Umbilical cord (tissue), 2 donors: ENCODE data around the gene SLC26A4. TPM values are rescaled to one million over a fixed set of nuclear protein-coding genes. Genes with fewer than 3 reads are reported as not detected.
A peak's percentile ranks its signal among the peaks of the same experiment; 100 is the strongest.

Experiments used
- DNase-seq: peaks from one replicate; pipeline ENCODE4 v3.0.0-alpha.2; 2015; ENCODE audit warnings: low spot score
- total RNA-seq: library from RNA; depleted of rRNA; stranded (reverse); fragments of >200 nt; gene quantifications from one replicate; pipeline ENCODE4 v1.2.3, GENCODE V29; 2014; ENCODE audit warnings: low replicate concordance; ENCODE audit not compliant: insufficient read depth

Gene SLC26A4
- total RNA-seq, 1 donor from 2014 or later, result 0.24 TPM

DNA sequence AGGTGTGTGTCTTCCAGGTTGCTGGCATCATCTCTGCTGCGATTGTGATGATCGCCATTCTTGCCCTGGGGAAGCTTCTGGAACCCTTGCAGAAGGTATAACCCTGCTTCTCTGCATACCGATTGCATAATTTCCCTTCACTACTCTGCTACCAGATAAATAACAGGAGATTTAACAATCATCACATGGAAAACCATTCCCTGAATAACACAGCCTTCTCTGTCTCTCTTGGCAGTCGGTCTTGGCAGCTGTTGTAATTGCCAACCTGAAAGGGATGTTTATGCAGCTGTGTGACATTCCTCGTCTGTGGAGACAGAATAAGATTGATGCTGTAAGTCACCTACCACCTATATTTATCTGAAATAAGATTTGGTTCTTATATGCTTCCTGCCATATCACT lies 33.8 kb downstream of the SLC26A4 start:
- DNase-seq, result peak; percentile 4

DNA sequence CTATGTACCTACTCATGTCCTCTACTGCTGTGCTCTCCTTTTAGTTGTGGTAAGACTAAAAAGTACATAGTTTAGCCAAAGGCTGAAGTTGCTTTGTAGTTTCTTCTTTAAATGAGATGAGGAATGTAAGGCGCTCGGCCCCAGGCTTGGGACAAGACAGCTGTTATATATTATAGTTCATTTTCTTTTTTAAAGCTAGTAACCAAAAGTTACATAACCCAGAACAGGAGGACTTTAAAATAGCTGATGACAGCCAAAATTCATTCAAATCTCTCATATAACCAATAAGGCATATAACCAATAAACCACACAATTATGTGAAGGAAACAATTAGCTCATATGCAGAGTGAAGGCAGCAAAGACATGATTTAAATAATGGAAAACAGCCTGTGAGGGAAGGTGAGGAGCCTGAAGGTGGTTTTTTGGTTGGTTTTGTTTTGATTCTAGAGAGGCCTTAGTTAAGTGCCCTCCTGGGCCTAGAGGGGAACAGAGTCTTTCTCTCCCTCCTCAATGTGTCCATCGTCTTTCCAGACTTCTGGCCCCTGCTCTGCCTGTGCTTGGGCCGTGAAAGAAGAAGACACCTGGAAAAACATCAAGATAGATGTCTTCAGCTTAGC lies 35.8 kb downstream of the SLC26A4 start:
- peak; percentile 4 for DNase-seq

- no peak for DNase-seq
These were observed 36.9 kb downstream of the SLC26A4 start for GRCh38 chr7:107697321-107698049.

DNA sequence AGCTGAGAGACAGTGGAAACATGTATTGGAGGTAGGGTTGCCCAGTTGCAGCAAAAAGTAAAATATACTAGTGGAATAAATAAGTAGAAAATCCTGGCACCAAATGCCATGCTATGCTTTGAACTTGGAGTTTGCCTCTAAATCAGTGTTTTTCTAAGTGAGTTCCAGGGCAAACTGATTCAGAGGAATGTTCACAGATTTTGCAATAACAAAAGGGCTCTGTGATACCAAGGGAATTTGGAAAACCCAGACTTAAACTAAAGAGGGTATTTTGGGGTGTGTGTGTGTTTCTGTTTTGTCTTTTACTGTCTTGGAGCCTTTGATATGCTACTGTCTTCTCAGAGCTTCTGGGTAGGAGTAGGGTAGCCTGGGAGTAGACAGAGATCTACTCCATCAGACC lies 39.9 kb downstream of the SLC26A4 start:
- DNase-seq, result no peak

GRCh38 chr7:107701191-107701590 lies 40.6 kb downstream of the SLC26A4 start:
- DNase-seq, result no peak

DNA sequence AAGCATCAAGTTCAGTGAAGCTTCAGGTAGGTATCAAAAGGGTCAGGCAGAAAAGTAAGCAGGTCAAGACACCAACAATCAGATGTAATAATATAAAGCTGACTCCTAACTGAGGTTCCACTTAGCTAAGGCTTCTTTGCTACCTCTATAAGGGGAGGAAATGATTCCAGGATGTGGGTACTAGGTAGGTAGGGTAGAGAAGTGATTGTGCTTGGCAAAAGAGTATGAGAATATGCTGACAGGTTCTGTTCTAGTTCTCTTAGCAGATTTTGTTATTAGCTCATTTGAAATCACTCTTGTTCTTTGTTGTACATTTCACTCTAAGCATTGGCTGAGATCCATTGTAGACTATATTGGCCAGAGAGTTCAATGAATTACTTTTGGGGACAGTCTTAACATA lies 42.6 kb downstream of the SLC26A4 start:
- DNase-seq, result no peak

- DNase-seq, result no peak
These were observed 43.2 kb downstream of the SLC26A4 start for GRCh38 chr7:107703872-107704271.

GRCh38 chr7:107708956-107709355 lies 48.3 kb downstream of the SLC26A4 start:
- no peak for DNase-seq

DNA sequence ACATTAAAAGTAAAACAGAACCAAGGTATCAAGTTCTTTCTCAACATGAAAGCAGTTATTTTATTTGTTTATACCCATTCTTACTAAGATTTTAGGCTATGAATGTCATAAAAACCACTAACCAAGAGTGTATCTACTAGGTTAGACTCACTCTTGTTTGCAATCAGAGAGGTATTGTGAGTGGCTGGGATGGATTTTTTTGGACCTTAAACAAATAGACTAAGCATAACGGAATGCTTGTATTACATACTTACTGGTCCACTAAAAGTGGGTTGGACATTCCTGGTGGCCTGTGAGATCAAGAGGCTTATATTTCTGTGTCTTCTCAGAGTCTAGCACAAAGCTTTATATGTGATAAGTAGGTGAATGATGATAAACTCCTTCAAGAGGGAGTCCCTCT lies 50.7 kb downstream of the SLC26A4 start:
- DNase-seq, result no peak

DNA sequence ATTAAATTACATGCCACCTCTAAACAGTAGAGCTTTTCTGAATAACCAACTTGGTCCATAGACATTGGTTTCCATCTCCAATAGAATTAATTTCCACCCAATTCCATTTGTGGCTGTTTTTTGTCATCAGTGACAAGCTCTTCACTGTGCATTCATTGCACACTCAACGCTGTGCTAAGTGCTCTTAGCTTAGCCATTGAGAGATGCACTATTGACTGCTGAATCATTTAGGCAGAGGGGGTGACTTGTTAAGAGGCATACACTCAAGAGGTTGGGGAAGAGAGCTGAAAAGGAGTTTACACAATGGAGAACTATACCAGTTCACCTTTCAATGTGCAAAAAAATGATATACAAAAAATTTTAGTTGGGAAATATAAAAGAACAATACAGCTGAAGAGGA lies 51.4 kb downstream of the SLC26A4 start:
- no peak for DNase-seq

DNA sequence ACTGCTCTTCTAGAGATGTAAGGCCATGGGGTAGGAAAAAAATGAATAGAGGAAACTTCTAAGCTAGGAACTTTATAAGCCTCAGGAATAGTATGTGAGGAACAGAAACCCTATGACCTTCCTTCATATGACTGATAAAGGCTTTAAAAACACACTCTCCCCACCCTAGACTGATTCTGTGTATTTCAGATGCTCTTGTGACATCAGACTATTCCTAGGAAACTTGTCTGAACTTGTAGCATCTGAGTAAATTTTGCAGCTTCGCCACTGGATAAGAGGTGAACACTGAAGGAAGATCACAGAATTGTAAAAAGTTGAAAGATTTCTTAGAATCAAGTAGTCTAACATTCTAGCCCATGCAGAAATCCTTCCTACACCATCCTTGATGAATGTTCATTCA lies 52.3 kb downstream of the SLC26A4 start:
- DNase-seq, result no peak

- no peak for DNase-seq
These were observed 54.9 kb downstream of the SLC26A4 start for GRCh38 chr7:107715531-107715930.

- no peak for DNase-seq
These were observed 58.0 kb downstream of the SLC26A4 start for GRCh38 chr7:107718456-107719193.

DNA sequence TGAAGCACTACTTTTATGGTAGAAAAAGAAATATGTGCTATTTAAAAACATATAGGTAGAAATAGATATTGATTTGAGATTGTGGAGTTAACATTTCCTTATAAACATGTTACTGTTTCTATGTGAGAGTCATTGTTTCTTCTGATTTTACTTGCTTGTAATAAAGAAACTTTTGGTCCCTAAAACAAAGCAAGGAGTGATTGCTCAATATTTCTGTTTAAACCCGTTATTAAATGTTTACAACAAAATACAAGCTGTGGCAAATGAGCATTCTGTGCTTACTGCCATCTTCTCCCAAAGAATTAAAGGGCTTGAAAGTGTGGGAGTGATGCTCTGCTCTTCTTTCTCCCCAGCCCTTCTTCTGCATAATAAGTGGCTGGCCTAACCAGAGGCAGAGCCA lies 60.7 kb downstream of the SLC26A4 start:
- no peak for DNase-seq

GRCh38 chr7:107723255-107723654 lies 62.6 kb downstream of the SLC26A4 start:
- DNase-seq, result no peak

GRCh38 chr7:107725138-107725740 lies 64.6 kb downstream of the SLC26A4 start:
- DNase-seq, result peak; percentile 64

DNA sequence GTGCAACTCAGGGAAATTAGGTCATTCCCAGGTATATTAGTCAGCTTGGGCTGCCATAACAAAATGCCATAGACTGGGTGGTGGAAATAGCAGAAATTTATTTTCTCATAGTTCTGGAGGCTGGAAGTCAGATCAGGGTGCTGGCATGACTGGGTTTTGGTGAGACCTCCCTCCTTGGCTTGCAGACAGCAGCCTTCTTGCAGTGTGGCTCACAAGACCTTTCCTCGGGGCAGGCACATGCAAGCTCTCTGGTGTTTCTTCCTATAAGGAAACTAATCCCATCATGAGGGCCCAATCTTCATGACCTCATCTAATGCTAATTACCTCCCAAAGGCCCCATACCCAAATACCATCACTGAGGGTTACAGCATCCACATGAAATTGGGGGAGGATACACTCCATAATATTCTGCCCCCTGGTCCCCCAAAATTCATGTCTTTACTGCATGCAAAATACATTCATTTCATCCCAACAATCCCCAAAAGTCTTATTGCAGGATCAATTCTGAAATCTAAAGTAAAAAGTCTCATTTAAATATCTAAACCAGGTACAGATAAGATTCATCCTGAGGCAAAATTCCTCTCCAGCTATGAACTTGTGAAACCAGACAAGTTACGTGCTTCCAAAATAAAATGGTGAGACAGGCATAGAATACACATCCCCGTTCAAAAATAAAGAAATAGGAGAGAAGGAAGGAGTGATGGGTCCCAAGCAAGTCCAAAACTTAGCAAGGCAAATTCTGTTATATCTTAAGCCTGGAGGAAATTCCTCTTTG lies 65.9 kb downstream of the SLC26A4 start:
- no peak for DNase-seq

DNA sequence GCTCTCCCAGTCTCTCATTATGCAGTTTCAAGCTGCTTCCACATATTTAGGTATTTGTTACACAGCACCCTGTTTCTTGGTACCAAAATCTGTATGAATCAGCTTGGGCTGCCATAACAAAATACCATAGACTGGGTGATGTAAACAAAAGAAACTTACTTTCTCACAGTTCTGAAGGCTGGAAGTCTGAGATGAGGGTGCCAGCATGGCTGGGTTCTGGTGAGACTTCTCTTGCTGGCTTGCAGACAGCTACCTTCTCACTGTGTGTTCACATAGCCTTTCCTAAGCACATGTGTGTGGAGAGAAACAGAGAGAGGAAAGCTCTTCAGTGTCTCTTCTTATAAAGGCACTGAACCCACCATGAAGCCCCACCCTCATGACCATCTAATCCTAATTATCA lies 67.6 kb downstream of the SLC26A4 start:
- DNase-seq, result no peak

DNA sequence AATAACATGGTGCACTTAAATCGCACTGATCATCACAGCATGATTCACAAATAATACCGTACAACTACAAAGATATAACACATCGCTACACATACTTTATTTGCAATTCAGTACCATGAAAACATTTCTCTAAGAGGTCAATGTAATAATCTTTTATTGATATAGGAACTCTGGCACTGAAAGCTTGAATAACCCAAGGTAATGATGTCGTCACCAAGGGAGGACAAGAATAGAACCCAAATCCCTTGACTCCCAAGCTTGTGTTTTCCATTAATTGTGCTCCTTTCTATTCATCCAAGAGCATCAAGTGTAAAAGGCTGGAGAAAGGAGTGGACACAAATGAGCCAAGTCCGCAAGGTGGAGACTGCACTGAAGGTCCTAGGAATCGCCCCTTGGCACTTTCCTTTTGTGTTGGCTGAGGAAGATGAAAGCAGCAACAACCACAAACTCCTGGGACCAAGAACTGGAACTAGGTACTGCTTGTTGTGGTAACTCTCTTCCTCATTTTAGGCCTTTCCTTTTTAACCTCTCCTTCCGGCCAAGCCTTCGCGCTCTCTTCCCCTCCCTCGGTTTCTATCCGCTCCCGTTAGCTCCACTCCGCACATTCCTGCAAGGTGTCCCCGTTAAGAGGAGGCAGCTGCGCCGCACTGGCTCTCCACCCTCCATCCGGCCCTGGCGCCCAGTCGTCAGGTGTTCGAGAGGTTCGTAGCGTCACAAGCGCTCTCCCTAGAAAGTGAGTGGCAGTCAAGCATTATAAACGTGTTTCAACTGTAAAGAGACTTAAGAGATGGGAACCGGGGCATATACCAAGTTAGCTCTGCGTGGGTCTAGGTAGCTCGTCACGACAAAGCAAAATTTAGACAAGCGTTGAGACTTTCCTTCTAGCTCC lies 82.3 kb downstream of the SLC26A4 start:
- DNase-seq, result no peak

GRCh38 chr7:107743567-107744344 lies 83.1 kb downstream of the SLC26A4 start, which contains the start of gene CBLL1:
TSS of gene CBLL1 (plus strand) at chr7:107744142. CDS start at chr7:107744164, 22 bp downstream.
- DNase-seq, result peak; percentile 98
